Inferior parietal cortex (tissue), 1 donor: ENCODE measurements around the gene NCAPG2.
A peak's percentile ranks its signal among the peaks of the same experiment; 100 is the strongest.
"Not testable (repeated sequence)": the region's sequence is repeated elsewhere in the genome, so short reads cannot be mapped to it uniquely, and the experiment has no call there.

Experiments used
- DNase-seq: peaks from one replicate; pipeline ENCODE4 v3.0.0-alpha.2; 2016; ENCODE audit errors: extremely low spot score

Gene NCAPG2

DNA sequence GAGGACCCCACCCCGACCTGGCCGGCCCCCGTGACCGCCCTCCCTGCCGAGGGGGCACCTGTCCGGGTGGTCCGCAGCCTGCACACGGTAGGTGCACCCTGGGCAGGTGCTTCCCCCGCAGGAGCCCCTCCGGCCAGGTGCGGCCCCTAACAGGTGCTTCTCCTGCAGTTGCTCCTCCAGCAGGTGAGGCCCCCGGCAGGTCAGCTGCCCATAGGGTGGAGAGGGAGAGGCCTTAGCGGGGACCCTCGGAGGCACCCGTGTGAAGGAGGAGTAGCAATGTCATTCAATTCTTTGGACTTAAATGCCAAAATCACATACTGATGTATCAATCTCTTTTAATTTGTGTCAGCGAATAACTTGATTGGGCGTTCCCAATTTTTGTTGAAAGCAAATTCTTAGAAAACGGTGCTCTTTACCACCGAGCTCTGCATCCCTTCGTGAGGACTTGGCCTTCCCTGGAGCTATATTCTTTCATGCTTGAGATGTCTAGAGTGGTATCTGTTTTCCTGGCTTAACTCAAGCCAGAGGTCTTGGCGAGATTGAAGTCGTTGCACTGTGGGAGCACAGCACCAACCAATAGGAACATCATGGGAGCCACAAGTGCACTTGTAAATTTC is 738 bp upstream of the NCAPG2 start:
- no peak for DNase-seq

DNA sequence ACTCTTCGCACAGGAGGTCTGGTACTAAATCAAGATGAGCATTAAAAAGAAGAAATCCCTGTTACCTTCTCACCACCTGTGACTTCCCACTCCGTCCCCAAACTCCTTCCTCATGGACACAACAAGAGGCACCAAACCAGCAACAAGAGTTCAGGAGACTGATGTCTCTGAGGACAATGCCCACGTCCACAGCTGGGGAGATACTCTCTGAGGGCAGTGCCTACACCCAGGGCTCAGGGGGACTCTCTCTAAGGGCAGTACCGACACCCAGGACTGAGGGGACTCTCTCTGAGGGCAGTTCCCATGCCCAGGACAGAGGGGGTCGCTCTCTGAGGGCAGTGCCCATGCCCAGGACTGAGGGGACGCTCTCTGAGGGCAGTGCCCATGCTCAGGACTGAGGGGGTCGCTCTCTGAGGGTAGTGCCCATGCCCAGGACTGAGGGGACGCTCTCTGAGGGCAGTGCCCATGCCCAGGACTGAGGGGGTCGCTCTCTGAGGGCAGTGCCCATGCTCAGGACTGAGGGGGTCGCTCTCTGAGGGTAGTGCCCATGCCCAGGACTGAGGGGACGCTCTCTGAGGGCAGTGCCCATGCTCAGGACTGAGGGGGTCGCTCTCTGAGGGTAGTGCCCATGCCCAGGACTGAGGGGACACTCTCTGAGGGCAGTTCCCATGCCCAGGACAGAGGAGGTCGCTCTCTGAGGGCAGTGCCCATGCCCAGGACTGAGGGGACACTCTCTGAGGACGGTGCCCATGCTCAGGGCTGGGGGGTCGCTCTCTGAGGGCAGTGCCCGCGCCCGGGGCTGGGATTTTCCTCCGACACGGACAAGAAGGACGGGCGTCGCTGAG is 703 bp downstream of the NCAPG2 start:
- DNase-seq, result not testable (repeated sequence)

DNA sequence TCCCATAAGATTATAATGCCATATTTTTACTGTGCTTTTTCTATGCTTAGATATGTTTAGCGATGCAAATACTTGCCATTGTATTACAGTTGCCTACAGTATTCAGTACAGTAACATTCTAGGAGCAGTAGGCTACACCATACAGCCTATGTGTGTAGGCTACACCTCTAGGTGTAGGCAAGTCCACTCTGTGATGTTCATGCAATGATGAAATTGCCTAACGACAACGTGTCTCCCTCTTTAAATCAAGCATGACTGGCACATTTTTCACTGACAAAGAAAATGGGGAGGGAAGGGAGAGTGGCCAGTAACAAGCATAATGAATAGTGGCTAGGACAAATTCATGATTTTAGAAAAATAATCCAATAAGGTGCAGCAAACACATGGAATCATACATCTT is 1.7 kb downstream of the NCAPG2 start:
- no peak for DNase-seq

DNA sequence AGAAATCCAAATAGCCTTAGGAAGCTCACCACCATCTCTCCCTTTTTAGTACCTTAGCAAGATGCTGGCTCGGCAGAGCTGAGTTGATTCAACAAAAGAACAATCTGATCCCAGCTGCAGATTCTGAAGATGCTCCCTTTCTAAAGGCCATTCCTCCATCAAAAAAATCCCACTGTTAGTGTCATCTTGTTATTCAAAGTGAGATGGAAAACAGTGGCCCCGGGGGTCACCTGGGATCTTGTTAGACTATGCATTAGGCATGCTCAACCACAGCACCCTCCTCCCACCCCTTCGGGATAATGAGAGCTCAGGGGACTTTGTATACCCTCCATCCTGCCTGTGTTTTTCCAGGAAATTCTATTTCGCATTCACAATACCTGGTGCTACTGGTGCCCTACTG is 2.4 kb downstream of the NCAPG2 start:
- DNase-seq, result no peak

DNA sequence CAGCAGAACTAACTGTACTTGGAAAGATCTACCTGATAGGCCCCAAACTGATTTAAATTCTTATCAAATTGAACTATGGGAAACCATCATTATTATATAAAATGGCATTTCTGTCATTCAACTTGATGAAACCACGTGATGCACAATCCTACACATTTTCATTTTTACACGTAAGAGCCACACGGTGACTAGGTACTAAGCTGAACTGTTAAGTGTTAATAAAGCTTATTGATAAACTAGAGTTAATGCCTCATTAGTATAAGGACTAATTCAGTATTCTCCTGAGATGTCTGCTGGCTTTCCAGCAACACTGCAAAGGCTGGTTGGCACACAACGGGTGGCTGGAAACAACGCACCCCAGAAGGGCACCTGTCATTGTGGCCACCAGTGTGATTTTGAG is 4.6 kb downstream of the NCAPG2 start:
- DNase-seq, result no peak

- DNase-seq, result no peak
These were observed 5.3 kb downstream of the NCAPG2 start for GRCh38 chr7:158699341-158699740.

DNA sequence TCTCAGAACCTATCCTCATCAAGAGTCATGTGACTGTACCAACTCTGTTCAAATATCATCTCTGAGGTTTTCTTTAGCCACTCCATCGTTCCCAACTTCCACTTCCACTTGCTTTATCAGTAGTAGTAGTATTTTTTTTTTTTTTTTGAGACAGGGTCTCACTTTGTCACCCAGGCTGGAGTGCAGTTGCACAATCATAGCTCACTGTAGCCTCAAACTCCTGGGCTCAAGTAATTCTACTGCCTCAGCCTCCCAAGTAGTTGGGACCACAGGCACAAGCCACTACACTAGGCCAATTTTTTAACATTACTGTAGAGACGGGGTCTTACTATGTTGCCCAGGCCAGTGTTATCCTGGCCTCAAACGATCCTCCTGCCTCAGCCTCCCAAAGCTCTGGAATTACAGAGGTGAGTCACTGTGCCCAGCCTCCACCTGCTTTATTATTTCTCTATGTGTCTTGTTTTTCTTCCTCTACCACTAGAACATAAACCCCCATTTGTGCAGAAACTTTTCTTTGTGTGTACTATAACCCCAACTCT is 5.9 kb downstream of the NCAPG2 start:
- DNase-seq, result no peak

DNA sequence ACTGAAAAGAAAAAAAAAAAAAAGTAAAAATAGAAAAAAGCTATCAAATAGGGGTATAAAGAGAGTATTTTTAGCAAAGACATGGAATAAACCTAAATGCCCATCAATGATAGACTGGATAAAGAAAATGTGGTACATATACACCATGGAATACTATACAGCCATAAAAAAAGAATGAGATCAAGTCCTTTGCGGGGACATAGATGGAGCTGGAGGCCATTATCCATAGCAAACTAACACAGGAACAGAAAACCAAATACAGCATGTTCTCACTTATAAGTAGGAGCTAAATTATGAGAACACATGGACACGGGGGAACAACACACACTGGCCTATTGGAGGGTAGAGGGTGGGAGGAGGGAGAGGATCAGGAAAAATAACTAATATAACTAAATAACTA is 7.0 kb downstream of the NCAPG2 start:
- not testable (repeated sequence) for DNase-seq

DNA sequence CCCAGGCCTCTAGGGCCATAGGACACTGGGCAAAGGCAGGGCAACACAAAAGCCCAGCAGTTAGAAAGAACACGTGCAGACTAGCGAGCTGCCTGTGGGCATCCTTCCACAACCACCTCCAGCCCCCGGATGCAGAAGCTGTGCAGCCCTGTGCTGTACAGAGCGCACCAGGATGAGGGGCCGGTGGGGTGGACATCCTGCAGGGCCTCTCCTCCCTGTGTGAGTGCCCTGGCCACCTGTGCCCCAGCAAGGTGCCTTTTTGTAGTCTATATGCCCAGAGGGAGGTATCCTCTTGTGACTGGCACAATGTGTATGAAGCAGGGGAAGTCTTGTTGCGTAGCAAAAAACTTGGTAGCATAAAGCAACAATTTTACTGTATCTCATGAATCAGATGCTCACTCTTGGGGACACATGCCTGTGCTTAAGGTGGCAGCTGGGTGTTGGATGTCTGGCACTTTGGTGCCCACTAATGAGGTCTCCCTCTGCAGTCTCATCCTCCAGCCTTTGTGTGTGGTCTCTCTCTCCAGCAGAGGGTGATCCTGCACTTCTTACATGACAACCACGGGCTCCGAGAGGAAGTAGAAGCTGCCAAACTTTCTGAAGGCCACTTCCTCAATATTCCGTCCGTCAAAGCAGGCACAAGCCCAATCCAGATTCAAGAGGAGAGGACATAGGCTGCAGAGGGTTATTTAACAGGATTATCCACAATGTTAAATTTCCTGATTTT is 8.7 kb downstream of the NCAPG2 start:
- peak; percentile 77 for DNase-seq

DNA sequence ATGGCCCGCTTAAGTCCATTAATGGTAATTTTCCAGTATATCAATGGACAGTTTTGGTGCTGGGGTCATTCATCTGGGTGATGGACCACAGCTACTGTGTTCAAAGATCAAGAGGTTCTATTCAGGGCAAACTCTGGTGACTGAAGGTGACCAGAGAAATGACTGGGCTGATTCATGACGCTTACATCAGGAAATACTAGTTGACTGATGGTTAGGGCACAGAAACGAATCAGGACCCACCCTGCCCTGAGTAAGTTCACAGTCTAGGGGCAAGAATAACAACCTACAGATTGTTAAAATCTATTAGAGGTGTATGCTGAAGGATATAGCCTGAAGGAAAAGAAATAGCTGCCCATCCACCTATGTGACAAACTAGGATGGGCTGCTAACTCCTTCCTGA is 9.5 kb downstream of the NCAPG2 start:
- DNase-seq, result no peak

DNA sequence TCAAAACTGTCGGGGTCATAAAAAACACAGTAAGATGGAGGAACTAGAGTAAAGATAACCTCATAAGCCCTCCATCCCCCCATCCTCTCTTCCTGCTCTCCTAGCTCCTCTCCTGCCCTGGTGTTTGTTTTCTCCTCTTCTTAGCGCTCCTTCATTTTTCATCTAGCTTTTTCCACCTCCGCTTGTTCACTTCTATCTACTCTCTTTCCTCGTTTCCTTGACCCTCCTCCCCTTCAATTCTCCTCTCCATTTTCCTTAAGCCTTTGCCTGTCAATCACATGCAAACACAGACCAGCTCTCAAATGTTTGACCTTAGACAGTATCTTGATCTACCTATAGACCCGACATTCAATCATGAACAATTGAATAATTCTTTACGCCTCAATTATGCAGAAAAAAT is 10.0 kb downstream of the NCAPG2 start:
- DNase-seq, result no peak

- no peak for DNase-seq
These were observed 15.1 kb downstream of the NCAPG2 start for GRCh38 chr7:158689488-158689887.

DNA sequence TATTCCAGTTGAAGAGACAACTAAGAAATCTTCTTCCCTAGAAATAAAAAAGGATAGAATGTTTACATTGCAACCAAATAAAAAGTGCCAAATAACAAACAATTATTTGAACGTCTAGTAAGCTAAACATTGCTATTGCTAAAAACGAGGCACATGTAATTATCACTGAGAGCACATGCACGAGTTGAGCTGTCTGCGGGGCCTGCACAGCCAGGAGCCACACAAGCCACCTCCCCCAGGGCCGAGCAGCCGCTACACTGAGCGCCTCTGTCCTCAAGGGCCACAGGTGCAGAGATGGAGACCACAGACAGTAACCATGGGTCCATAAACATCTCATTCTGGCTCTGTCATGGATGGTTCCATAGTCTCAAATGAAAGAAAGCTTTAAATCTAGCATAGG is 17.2 kb downstream of the NCAPG2 start:
- no peak for DNase-seq

- DNase-seq, result no peak
These were observed 18.9 kb downstream of the NCAPG2 start for GRCh38 chr7:158685693-158686092.

GRCh38 chr7:158684329-158684728 is 20.3 kb downstream of the NCAPG2 start:
- no peak for DNase-seq

- DNase-seq, result no peak
These were observed 21.1 kb downstream of the NCAPG2 start for GRCh38 chr7:158683541-158683940.

- DNase-seq, result no peak
These were observed 22.1 kb downstream of the NCAPG2 start for GRCh38 chr7:158682456-158682855.

GRCh38 chr7:158680754-158681153 is 23.9 kb downstream of the NCAPG2 start:
- no peak for DNase-seq

DNA sequence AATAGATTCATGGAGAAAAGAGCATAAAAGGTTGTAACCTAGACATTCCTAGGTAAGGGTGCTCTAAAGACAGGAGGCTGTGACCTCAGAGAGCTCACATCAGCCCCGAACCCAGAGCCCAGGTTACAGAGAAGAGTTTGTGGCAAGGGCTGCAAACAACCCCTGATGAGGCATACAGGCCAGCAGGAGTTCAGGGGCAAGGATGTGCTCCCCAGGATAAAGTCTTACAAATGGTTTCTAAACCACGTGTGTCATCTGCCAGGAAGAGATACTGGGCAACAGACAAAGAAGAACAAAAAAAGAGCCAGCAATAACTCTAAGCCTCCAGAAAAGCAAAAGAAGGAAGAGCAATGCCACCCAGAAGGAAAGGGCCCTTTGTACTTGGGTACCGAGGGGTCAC is 27.7 kb downstream of the NCAPG2 start:
- DNase-seq, result no peak

DNA sequence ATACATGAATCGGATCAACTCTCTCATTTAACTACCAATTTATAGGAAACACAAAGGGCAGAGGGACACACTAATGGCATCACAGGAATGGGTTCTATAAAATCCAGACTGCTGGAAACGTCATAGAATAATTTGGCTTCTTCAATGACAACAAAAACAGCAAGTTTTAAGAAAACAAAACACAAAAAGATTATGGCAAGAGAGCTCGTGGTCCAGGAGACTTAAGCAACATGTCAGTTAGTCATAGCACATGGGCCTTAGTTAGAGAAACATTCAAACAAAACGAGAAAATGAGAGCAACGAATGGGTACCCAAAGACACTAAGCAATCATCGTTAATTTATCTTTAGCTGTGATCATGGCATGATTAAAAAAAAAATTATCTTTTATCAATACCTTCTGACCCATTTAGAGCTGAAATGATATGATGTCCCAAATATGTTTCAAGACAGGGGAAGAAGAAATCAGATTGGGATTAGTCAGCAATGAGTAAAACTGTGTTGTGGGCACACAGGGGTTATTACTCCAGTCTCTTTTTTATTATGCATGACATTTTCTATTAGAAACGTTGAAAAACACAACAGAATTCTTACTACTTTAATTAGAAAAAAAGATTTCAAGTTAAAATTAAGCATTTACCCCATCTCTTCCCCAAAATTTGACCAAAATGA is 28.3 kb downstream of the NCAPG2 start:
- no peak for DNase-seq

DNA sequence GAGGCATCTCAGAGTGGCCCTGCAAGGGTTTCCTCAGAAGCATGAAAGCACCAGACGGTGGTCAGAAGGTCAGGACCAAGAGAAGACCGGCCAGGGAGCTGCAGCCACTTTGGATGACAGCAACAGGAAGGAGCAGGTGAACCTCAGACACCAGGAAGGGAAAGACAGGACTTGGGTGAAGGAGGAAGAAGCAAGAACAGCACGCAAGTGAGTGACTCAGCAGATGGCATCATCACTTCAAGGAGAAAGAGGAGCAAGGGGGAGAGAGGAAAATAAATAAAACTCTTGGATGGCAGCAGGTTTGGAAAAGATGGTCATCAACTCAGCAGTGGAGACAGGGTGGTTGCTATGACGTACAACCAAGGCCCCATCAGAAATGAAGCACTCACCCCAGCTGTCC is 31.6 kb downstream of the NCAPG2 start:
- DNase-seq, result no peak

DNA sequence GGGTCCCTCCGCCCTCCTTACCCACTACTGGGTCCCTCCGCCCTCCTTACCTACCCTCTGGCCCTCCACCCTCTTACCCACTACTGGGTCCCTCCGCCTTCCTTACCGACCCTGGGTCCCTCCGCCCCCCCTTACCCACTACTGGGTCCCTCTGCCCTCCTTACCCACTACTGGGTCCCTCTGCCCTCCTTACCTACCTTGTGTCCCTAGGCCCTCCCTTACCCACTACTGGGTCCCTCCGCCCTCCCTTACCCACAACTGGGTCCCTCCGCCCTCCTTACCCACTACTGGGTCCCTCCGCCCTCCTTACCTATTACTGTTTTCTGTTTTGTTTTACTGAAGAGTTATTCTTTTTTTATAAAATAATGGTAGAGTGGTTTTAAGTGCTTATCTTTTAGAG is 36.5 kb downstream of the NCAPG2 start:
- not testable (repeated sequence) for DNase-seq
